HFFc6 (cell line): ENCODE measurements around the gene AZU1. TPM values are rescaled to one million over a fixed set of nuclear protein-coding genes. Genes with fewer than 3 reads are reported as not detected.
"Not testable (repeated sequence)": the region's sequence is repeated elsewhere in the genome, so short reads cannot be mapped to it uniquely, and the experiment has no call there.

ENCODE experiments used
- DNase-seq: peaks from one replicate; pipeline ENCODE4 v3.0.0-alpha.2; 2018
- H3K27ac Mint-ChIP-seq: 2 replicates; pipeline ENCODE4 v1.8.0; 2020; ENCODE audit warnings: mild to moderate bottlenecking, mixed read lengths
- H3K27me3 Mint-ChIP-seq: 2 replicates; pipeline ENCODE4 v1.8.0; 2021; ENCODE audit warnings: mild to moderate bottlenecking, moderate library complexity, mixed read lengths; ENCODE audit not compliant: insufficient read depth
- H3K36me3 Mint-ChIP-seq: 2 replicates; pipeline ENCODE4 v1.8.0; 2021; ENCODE audit warnings: low read depth, mixed read lengths
- H3K4me1 Mint-ChIP-seq: 2 replicates; pipeline ENCODE4 v1.8.0; 2020; ENCODE audit warnings: low read depth, mixed read lengths
- H3K4me3 Mint-ChIP-seq: 2 replicates; pipeline ENCODE4 v1.8.0; 2020; ENCODE audit warnings: mild to moderate bottlenecking, moderate library complexity, mixed read lengths
- H3K9me3 Mint-ChIP-seq: 2 replicates; pipeline ENCODE4 v1.8.0; 2020; ENCODE audit warnings: mild to moderate bottlenecking, mixed read lengths
- CTCF ChIP-seq: fragments of 200-600 bp; sonication (generic); IDR thresholded peaks from 2 replicates; pipeline ENCODE4 v1.5.0; 2021; ENCODE audit warnings: antibody characterized with exemption, mild to moderate bottlenecking
- total RNA-seq, 6 experiments: library from RNA; stranded (reverse); fragmentation: NEBNext Ultra II Directional; extraction: Animal tissue kit (Norgen Biotek cat#: 25700); gene quantifications; 2 replicates in 1 of 6; 3 replicates in 5 of 6; pipeline ENCODE4 v1.2.3, GENCODE V29; 2021

The AZU1 gene
- total RNA-seq, 6 experiments from 2014 or later = not detected

DNA sequence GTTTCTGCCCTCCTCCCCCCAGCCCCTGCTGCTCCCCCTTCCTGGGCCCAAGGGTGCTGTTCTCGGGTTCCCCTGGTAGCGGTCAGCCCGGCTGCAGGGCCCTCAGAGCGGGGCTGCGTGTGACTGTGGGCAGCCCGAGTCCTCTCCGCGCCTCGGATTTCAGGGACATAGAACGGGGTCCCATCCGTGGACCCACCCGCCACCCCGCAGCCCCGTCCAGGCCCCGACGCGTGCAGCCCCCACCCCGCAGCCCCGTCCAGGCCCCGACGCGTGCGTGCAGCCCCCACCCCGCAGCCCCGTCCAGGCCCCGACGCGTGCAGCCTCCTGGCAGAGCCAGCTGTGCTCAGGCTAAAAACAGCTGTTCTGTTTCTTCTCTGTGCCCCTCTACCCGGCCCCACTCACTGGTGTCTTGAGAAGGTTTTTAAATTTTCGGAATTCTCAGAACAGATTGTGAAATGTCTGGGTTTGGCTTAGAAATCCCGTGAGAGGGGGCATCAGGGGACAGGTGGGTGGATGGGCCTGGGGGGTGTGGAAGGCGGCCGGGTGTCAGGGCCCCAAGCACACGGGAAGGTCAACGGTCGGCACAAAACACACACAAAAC, 7.7 kb downstream of the AZU1 start:
- Mint-ChIP-seq H3K9me3 (no peaks in the 10 kb centered on the region), H3K36me3 (no peaks in the 10 kb centered on the region), H3K27me3 (peaks cover 7% of the 10 kb centered on the region), H3K4me3 (no peak overlapping the region; the same call in 1 of the 2 replicates), H3K4me1 (peaks cover 4% of the 10 kb centered on the region; the same call in 1 of the 2 replicates), H3K27ac (no peak overlapping the region)
- TF ChIP-seq CTCF = no peak
- no peak for DNase-seq

- Mint-ChIP-seq H3K4me1 (no peaks in the 10 kb centered on the region), H3K27ac (no peak within 1 kb of the TSS), H3K27me3 (peaks cover 20% of the 10 kb centered on the region), H3K4me3 (no peak within 1 kb of the TSS), H3K9me3 (peaks cover 4% of the 10 kb centered on the region; the same call in 1 of the 2 replicates), H3K36me3 (peaks cover 5% of the 10 kb centered on the region; the same call in 1 of the 2 replicates)
- DNase-seq = no peak
- TF ChIP-seq CTCF = no peak
These were observed 13.0 kb downstream of the AZU1 start, which contains the start of gene PRTN3 for GRCh38 chr19:840519-841206. TSS of gene PRTN3 (plus strand) at chr19:840999. CDS start at chr19:841009, 10 bp downstream.

GRCh38 chr19:842802-843179, 15.2 kb downstream of the AZU1 start:
- H3K27ac Mint-ChIP-seq, H3K4me1 Mint-ChIP-seq, H3K36me3 Mint-ChIP-seq, DNase-seq, H3K4me3 Mint-ChIP-seq, H3K9me3 Mint-ChIP-seq: not testable (repeated sequence)
- peaks cover 24% of the 10 kb centered on the region for H3K27me3 Mint-ChIP-seq

DNA sequence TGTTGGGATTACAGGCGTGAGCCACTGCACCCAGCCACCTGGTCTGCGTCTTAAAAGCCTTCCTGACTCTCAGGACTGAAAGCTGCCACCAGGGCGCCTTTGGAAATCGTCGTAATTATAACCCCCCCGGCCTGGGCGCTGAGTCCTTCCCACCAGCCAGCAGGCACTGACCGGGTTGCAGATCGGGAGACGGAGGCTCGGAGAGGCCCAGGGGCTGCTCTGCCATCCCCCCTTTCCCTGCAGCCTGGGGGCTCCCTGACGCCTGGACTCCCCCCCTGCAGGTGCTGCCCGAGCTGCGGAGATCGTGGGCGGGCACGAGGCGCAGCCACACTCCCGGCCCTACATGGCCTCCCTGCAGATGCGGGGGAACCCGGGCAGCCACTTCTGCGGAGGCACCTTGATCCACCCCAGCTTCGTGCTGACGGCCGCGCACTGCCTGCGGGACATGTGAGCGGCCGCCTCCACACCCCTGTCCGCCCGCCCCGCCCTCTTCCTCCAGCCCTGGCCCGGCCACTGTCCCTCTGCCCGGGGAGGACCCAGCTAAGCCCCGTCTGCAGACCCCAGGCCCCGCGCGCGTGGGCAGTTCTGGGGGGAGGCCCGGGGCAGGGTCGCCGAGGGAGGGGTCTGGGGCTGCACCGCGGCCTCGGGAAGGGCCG, 15.7 kb downstream of the AZU1 start:
- Mint-ChIP-seq H3K9me3 (peaks cover 4% of the 10 kb centered on the region; the same call in 1 of the 2 replicates), H3K4me3 (no peak overlapping the region), H3K36me3 (peaks cover 5% of the 10 kb centered on the region; the same call in 1 of the 2 replicates), H3K27ac (no peak overlapping the region), H3K4me1 (no peaks in the 10 kb centered on the region), H3K27me3 (peaks cover 24% of the 10 kb centered on the region)
- no peak for DNase-seq
- TF ChIP-seq CTCF = 0 out of 2 replicates have a peak, but pooled peaks have one; percentile 8

- TF ChIP-seq CTCF = no peak
- Mint-ChIP-seq H3K4me1 (no peaks in the 10 kb centered on the region), H3K36me3 (peaks cover 5% of the 10 kb centered on the region; the same call in 1 of the 2 replicates), H3K27ac (no peak overlapping the region), H3K9me3 (peaks cover 4% of the 10 kb centered on the region; the same call in 1 of the 2 replicates), H3K4me3 (no peak overlapping the region), H3K27me3 (peaks cover 24% of the 10 kb centered on the region)
- no peak for DNase-seq
These were observed 16.4 kb downstream of the AZU1 start for GRCh38 chr19:843836-844545.
